Measurements from ENCODE around the gene FRZB. TPM values are rescaled to one million over a fixed set of nuclear protein-coding genes. Genes with fewer than 3 reads are reported as not detected.
"Not testable (repeated sequence)": the region's sequence is repeated elsewhere in the genome, so short reads cannot be mapped to it uniquely, and the experiment has no call there.

Gene FRZB
- total RNA-seq, 2 experiments from 2014 or later = not detected

DNA sequence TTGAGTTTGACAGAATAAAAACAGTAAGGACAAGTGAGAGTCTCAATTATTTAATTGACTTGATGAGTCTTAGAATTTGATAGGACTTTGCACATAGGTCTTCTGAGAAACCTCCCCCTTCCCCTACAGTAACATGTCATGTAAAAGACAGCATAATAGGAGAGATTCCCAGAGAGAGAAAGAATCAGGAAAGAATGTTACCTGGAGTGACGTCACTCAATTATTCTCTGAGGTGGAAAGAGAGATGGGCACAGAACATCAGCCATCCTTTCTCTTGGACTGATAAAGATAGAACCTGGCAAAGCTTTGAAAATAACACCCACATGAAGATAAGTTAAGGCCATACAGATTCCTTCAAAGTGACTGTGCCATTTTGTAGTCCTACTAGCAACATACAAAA is 19.3 kb upstream of the FRZB start:
- intact Hi-C loops (cut with micrococcal nuclease) = no loop called here
- Mint-ChIP-seq H3K36me3 (no peaks in the 10 kb centered on the region), H3K27ac (no peak overlapping the region), H3K4me3 (no peak overlapping the region), H3K9me3 (peaks cover 4% of the 10 kb centered on the region), H3K27me3 (peaks cover 2% of the 10 kb centered on the region), H3K4me1 (ENCODE audit: low read depth) (no peaks in the 10 kb centered on the region)
- CTCF ChIA-PET = no interaction called here
- POLR2A ChIA-PET = no interaction called here
- no peak for DNase-seq

DNA sequence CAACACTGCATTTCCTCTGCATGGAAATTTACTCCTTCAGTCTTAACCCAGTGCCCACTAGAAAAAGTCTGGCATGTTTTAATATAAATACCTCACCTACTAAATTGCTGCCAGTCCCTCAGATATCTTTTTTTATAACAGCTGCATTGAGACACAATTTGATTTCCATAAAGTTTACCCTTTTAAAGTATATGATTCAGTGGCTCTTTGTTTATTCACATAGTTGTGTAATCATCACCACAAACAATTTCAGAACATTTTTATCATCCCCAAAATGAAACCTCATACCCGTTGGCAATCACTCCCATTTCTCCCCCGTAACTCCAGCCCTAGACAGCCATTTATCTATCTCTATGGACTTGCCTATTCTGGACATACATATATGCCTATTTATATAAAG is 17.0 kb upstream of the FRZB start:
- H3K27me3 Mint-ChIP-seq = no peaks in the 10 kb centered on the region
- H3K4me3 Mint-ChIP-seq = no peak overlapping the region
- peaks cover 11% of the 10 kb centered on the region for H3K9me3 Mint-ChIP-seq
- no peaks in the 10 kb centered on the region for H3K36me3 Mint-ChIP-seq
- H3K27ac Mint-ChIP-seq = no peak overlapping the region
- POLR2A ChIA-PET = interaction anchor here (1.1 kb wide), 1 partner anchor 17 kb away, joined by 3 read pairs; the partner anchor contains the start of gene FRZB
- intact Hi-C loops (cut with micrococcal nuclease) = no loop called here
- no peak for DNase-seq
- H3K4me1 Mint-ChIP-seq (ENCODE audit: low read depth) = no peaks in the 10 kb centered on the region
- CTCF ChIA-PET = no interaction called here

DNA sequence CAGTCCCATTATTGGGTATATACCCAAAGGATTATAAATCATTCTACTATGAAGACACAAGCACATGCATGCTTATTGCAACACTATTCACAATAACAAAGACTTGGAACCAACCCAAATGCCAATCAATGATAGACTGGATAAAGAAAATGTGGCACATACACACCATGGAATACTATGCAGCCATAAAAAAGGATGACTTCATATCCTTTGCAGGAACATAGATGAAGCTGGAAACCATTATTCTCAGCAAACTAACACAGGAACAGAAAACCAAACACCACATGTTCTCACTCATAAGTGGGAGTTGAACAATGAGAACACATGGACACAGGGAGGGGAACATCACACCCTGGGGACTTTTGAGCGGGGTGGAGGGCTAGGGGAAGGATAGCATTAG is 13.7 kb upstream of the FRZB start:
- H3K27me3 Mint-ChIP-seq; H3K36me3 Mint-ChIP-seq; H3K27ac Mint-ChIP-seq; H3K4me1 Mint-ChIP-seq (ENCODE audit: low read depth); CTCF ChIA-PET; DNase-seq; intact Hi-C loops (cut with micrococcal nuclease); POLR2A ChIA-PET; H3K4me3 Mint-ChIP-seq: not testable (repeated sequence)
- H3K9me3 Mint-ChIP-seq = peaks cover 11% of the 10 kb centered on the region

DNA sequence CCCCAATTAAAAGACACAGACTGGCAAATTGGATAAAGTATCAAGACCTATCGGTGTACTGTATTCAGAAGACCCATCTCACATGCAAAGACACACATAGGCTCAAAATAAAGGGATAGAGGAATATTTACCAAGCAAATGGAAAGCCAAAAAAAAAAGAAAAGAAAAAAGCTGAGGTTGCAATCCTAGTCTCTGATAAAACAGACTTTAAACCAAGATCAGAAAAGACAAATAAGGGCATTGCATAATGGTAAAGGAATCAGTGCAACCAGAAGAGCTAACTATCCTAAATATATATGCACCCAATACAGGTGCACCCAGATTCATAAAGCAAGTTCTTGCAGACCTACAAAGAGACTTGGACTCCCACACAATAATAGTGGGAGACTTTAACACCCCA is 10.2 kb upstream of the FRZB start:
- POLR2A ChIA-PET; H3K36me3 Mint-ChIP-seq; DNase-seq; H3K27me3 Mint-ChIP-seq; intact Hi-C loops (cut with micrococcal nuclease); H3K4me3 Mint-ChIP-seq; CTCF ChIA-PET; H3K4me1 Mint-ChIP-seq (ENCODE audit: low read depth); H3K27ac Mint-ChIP-seq: not testable (repeated sequence)
- peaks cover 16% of the 10 kb centered on the region for H3K9me3 Mint-ChIP-seq

DNA sequence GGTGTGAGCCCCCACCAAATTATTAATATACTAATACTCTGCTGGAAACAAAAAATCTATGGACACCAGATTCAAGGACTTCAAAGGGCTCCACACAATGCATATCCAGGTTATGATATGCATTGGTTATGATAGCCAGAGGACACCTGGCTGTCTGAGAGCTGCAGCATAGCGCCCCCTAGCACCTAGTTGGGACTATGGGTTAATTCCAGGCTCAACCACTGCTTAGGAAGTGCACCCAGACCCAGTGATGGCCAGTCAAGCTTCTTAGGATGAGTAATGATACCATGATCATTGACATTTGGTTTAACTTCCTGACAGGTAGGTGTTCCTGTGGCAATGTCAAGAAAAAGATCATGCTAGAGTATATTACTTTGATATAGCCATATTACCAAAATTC is 3.8 kb upstream of the FRZB start:
- peaks cover 23% of the 10 kb centered on the region for H3K4me1 Mint-ChIP-seq (ENCODE audit: low read depth)

DNA sequence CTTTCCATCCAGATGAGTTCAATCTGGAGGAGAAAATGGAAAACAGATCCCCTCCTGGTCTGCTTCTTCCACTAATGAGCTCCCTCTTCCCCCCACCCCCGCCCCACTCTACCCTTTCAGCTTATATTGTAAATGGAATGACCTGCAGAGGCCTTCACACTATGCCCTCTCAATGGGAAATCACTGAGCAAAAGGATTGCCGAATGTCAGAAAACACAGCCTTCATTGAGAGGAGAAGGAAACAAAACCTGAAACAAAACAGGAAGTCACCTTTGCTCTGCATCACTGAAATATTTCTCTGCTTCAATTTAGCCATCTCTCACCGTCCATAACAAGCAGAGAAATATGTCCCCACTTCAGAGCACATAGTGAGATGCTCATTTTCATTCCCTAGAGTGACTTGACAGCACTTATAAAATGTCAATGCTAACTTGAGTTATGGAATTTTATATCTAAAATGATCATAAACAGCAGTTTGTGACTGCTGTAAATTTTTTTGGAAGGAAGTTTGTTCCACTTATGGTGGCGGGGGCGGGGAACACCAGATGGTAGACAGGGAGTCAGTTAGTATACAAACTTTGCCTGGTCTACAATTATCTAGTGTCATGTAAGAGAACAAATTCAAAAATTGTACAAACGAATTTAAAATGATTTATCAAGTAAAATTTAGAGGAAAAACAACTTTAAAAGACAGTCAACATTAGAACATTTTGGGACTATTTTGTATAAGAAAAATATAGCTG is 1.8 kb upstream of the FRZB start:
- ChIA-PET CTCF (no interaction called here), POLR2A (no interaction called here)
- H3K4me3 Mint-ChIP-seq = no peak overlapping the region

More for the DNA sequence above, 3.8 kb upstream of the FRZB start:
- peak; percentile 34 for DNase-seq
- intact Hi-C loops (cut with micrococcal nuclease) = no loop called here
- ChIA-PET POLR2A (no interaction called here), CTCF (no interaction called here)
- Mint-ChIP-seq H3K27me3 (peaks cover 44% of the 10 kb centered on the region), H3K27ac (no peak overlapping the region), H3K9me3 (peaks cover 5% of the 10 kb centered on the region), H3K4me3 (no peak overlapping the region), H3K36me3 (no peaks in the 10 kb centered on the region)

DNA sequence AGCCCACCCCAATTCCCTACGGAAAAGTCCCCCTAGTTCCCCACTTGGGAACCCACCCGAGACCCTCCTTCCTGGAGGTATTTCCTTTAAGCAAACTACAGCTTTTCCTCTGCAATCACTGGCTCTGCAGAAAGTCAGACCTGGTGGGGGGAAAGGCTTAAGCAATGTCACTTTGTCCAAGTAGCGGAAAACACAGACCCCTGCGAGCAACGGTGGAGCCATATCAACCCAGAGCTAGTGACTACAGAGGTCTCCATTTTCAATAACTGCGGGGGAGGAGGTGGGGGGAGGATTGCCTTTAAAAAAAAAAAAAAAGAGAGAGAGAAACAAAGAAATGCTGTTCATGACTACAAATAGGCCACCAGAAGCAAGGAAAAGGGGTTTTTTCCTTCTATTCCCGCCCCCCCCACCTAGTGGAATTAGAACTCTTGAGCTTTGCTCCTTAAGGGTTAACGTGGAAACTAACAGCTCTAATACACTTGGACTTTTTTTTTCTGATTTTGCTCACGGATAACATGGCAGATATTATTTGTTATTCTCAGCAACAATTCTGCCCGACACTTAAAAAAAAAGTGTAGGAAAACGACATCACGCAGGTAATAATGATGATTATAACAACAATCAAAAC is 1.1 kb upstream of the FRZB start:
- H3K4me3 Mint-ChIP-seq = no peak overlapping the region
- ChIA-PET CTCF (no interaction called here), POLR2A (interaction anchor here (1.2 kb wide), 1 partner anchor 15 kb away, joined by 3 read pairs; no protein-coding TSS in a partner anchor)
- no peak overlapping the region for H3K27ac Mint-ChIP-seq
- H3K36me3 Mint-ChIP-seq = no peaks in the 10 kb centered on the region
- H3K4me1 Mint-ChIP-seq (ENCODE audit: low read depth) = peaks cover 23% of the 10 kb centered on the region
- no peak for DNase-seq
- H3K9me3 Mint-ChIP-seq = no peaks in the 10 kb centered on the region
- peaks cover 61% of the 10 kb centered on the region for H3K27me3 Mint-ChIP-seq
- intact Hi-C loops (cut with micrococcal nuclease) = no loop called here

More for the DNA sequence above, 1.8 kb upstream of the FRZB start:
- Mint-ChIP-seq H3K9me3 (no peaks in the 10 kb centered on the region), H3K36me3 (no peaks in the 10 kb centered on the region), H3K4me1 (ENCODE audit: low read depth) (peaks cover 23% of the 10 kb centered on the region), H3K27ac (no peak overlapping the region), H3K27me3 (peaks cover 61% of the 10 kb centered on the region)
- DNase-seq = no peak
- intact Hi-C loops (cut with micrococcal nuclease) = no loop called here

DNA sequence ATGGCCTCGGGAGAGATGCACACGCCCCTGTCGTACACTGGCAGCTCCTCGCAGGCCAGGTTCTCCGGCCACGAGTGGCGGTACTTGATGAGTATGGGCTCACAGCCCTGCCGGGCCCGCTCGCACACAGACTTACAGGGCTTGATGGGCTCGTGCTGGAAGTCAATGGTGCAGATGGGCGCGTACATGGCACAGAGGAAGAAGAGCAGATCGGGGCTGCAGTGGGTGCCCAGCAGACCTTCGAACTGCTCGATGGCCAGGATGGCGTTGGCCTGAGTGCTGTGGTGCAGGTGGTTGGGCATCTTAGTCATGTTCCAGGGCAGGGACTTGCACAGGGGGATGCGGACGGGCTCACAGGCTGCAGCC is 359 bp downstream of the FRZB start:
- Mint-ChIP-seq H3K4me3 (no peak overlapping the region), H3K27me3 (peaks cover 57% of the 10 kb centered on the region), H3K9me3 (no peaks in the 10 kb centered on the region), H3K27ac (no peak overlapping the region), H3K36me3 (no peaks in the 10 kb centered on the region), H3K4me1 (ENCODE audit: low read depth) (peaks cover 23% of the 10 kb centered on the region)
- intact Hi-C loops (cut with micrococcal nuclease) = no loop called here
- no peak for DNase-seq
- ChIA-PET CTCF (no interaction called here), POLR2A (no interaction called here)

DNA sequence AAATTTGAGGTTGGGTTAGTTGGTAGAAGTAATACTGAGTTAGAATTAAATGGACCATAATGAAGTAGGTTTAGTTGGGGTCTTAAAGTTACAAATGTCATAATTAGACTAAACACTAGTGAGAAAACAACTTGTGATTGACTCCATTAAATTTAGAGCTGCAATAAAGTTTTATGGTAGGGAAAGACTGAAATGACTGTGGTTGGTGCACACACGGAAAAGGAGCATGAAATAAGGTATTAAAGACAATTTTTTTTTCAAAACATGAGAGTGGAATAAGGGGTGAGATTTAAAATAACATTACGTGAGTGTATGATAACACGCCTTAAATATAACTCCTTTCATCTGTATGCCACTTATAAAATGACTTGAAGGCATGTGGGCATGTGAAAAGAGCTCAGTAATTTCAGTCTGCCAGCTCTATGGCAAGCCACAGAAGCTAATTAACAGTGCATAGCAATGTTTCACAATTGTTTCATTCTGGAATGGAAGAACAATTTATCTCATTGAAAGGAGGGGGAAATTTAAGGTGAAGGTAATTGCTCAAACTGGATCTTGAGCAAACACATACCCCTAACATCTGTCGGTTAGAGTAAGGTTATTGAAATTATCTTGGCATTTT is 1.4 kb downstream of the FRZB start:
- POLR2A ChIA-PET = no interaction called here
- H3K27me3 Mint-ChIP-seq = peaks cover 59% of the 10 kb centered on the region

DNA sequence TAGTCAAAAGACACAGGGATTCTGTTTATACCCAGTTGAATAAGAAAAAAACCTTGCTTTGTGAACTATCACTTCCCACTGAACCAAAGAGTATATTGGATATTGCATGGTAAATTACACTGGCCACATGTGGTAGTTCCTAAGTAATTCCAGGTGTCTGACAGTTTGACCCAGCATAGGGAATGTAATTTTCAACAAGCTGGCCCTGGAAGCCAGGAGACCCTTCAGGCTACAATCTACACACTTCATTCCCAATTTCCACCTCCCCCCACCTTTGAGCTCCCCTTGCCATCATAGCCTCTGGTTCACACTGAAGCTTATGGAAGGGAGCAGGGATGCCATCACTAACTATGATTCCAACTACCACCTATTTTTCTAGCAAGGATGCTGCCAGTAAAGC is 2.8 kb downstream of the FRZB start:
- ChIA-PET POLR2A (no interaction called here), CTCF (interaction anchor here (1.3 kb wide), 1 partner anchor 117 kb away, joined by 3 read pairs; no protein-coding TSS in a partner anchor)
- Mint-ChIP-seq H3K4me3 (no peak overlapping the region), H3K36me3 (no peaks in the 10 kb centered on the region), H3K4me1 (ENCODE audit: low read depth) (peaks cover 23% of the 10 kb centered on the region), H3K27ac (no peak overlapping the region), H3K27me3 (peaks cover 51% of the 10 kb centered on the region), H3K9me3 (no peaks in the 10 kb centered on the region)
- DNase-seq = no peak
- intact Hi-C loops (cut with micrococcal nuclease) = no loop called here

More for the DNA sequence above, 1.4 kb downstream of the FRZB start:
- intact Hi-C loops (cut with micrococcal nuclease) = no loop called here
- Mint-ChIP-seq H3K27ac (no peak overlapping the region), H3K4me3 (no peak overlapping the region), H3K9me3 (no peaks in the 10 kb centered on the region), H3K4me1 (ENCODE audit: low read depth) (peaks cover 23% of the 10 kb centered on the region), H3K36me3 (no peaks in the 10 kb centered on the region)
- no peak for DNase-seq
- CTCF ChIA-PET = interaction anchor here (1.3 kb wide), 1 partner anchor 115 kb away, joined by 3 read pairs; no protein-coding TSS in a partner anchor

DNA sequence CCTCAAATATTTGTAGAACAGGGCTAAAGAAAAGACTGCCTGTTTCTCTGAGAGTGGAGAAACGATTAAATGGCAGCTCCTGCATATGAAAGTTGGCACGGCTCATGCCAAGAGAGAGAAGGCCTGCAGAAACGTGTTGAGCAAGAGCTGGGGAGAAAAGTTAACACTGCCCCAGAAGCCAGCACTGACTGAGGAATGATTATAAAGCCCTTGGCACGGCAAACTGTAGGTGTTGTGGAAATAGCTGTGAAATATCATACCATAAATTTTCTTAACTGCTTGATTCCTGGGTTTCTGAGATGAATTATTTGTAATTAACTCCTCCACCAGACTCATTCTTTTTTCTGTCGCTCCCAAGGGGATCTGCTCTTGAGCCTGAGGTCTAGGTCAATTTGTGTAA is 4.3 kb downstream of the FRZB start:
- intact Hi-C loops (cut with micrococcal nuclease) = no loop called here
- Mint-ChIP-seq H3K27ac (no peak overlapping the region), H3K36me3 (no peaks in the 10 kb centered on the region), H3K9me3 (no peaks in the 10 kb centered on the region), H3K27me3 (peaks cover 38% of the 10 kb centered on the region), H3K4me3 (no peak overlapping the region), H3K4me1 (ENCODE audit: low read depth) (peaks cover 14% of the 10 kb centered on the region)
- ChIA-PET POLR2A (no interaction called here), CTCF (no interaction called here)
- DNase-seq = no peak

DNA sequence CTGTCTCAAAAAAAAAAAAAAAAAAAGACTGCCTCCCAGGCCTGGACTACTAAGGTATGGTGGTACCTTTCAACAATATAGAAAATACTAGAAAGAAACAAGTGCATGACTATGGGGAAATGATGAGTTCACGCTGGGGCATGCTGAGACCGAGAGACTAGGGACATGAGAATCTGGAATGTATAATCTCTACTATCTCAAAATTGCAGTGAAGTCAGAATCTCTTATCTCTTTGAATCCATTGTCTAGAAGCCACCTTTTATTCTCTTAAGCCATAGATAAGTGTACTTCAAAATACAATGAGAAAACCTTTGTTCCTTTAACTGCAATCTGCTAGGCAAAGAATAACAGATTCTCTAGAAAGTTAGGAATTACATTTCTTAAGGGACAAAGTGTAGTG is 5.6 kb downstream of the FRZB start:
- no peaks in the 10 kb centered on the region for H3K36me3 Mint-ChIP-seq
- no peak for DNase-seq
- POLR2A ChIA-PET = no interaction called here
- CTCF ChIA-PET = interaction anchor here (0.7 kb wide), 1 partner anchor 8 kb away, joined by 3 read pairs; no protein-coding TSS in a partner anchor
- no peak overlapping the region for H3K27ac Mint-ChIP-seq
- peaks cover 29% of the 10 kb centered on the region for H3K27me3 Mint-ChIP-seq
- H3K4me3 Mint-ChIP-seq = no peak overlapping the region
- peaks cover 4% of the 10 kb centered on the region for H3K4me1 Mint-ChIP-seq (ENCODE audit: low read depth)
- H3K9me3 Mint-ChIP-seq = peaks cover 4% of the 10 kb centered on the region
- intact Hi-C loops (cut with micrococcal nuclease) = no loop called here

DNA sequence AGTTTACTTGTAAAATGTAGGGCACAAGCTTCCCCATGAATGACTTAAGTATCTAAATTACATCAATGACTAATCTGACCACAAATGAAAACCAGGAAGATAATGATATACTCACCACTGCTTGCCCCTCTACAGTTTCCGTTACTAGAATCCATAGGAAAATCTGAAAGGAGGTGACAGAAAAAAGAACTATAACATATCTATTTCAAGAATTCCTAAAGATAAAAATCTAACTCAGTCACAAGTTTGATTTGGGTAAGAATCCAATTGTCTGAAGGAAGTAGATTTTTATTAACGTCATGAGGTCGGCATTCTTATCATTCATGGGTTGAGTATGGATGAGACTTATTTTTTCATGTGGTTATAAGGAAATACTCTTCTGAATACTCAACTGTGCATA is 7.8 kb downstream of the FRZB start:
- H3K4me1 Mint-ChIP-seq (ENCODE audit: low read depth) = no peaks in the 10 kb centered on the region
- H3K4me3 Mint-ChIP-seq = no peak overlapping the region
- no peak overlapping the region for H3K27ac Mint-ChIP-seq
- peaks cover 12% of the 10 kb centered on the region for H3K27me3 Mint-ChIP-seq
- ChIA-PET CTCF (no interaction called here), POLR2A (no interaction called here)
- no peak for DNase-seq
- no peaks in the 10 kb centered on the region for H3K36me3 Mint-ChIP-seq
- H3K9me3 Mint-ChIP-seq = peaks cover 4% of the 10 kb centered on the region
- intact Hi-C loops (cut with micrococcal nuclease) = no loop called here
